HG03025 (cell line): ENCODE measurements around the gene CDK5RAP2.

ENCODE experiments used
- ATAC-seq: cut with Tn5 transposase; IDR thresholded peaks from one replicate; pipeline ENCODE4 v1.9.1; 2021; ENCODE audit warnings: mild to moderate bottlenecking, moderate library complexity; ENCODE audit not compliant: unreplicated experiment, low FRiP score

Gene CDK5RAP2

GRCh38 chr9:120593250-120593954 is 13.4 kb upstream of the CDK5RAP2 start:
- ATAC-seq, result no peak

- ATAC-seq, result no peak
These were observed 12.2 kb upstream of the CDK5RAP2 start for GRCh38 chr9:120592210-120592609.

DNA sequence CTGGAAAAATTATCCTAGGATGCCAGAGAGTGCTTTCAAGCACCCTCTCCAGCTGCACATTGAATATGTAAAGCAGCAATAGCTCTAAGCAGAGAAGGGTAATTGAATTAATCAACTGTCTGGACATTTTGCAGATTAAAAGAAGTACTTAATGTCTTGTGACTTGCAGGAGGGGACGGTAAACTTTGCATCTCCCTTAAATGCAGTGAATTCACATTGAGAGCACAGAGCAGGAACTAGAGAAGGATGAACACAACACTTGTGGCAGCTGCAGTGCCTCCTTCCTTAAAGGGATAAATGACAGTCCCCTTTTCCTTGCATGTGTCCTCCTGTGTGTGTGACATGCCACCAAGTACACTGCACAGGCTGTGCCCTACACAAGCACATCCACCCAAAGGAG is 7.4 kb upstream of the CDK5RAP2 start:
- ATAC-seq, result no peak

DNA sequence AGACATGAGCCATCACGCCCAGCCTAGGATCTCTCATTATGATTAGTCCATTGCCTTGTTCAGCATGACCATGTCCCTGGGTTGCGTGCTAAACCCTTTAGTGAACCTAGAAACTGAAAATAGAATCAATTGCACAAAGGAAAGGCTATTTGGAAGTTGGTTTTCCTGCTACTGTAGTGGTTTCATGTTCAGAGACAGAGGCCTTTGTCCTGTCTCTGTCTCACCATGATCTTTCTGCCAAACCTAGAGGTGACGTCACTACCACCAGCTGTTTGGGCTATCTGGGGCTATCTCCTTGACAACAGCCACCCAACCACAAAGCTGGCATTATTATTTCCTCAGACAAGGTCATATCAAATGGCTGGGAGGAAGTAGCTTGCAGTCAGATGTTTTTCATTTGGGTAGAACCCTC is 4.0 kb upstream of the CDK5RAP2 start:
- no peak for ATAC-seq

GRCh38 chr9:120579139-120580050 is 572 bp downstream of the CDK5RAP2 start:
- ATAC-seq, result peak; percentile 3

DNA sequence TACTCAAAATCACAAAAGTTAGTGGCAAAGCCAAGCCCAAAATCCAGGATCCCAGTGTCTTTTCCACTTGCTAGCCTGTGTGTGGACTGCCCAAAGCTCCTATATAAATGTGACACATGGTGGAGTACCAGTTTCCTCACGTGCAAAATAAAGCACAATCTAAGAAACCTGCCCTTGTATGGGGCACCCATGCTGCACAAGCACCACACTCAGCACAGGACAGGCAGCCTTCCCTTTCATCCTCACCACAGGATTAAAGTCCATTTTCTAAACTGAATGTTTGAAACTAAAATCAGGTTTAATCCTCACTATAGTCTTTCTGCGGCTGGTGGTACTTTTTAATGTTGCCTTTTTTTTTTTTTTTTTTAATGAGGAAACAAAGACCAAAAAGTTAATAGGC is 5.5 kb downstream of the CDK5RAP2 start:
- ATAC-seq, result no peak

GRCh38 chr9:120572472-120572871 is 7.5 kb downstream of the CDK5RAP2 start:
- ATAC-seq, result no peak

- ATAC-seq, result no peak
These were observed 8.3 kb downstream of the CDK5RAP2 start for GRCh38 chr9:120571443-120572257.

DNA sequence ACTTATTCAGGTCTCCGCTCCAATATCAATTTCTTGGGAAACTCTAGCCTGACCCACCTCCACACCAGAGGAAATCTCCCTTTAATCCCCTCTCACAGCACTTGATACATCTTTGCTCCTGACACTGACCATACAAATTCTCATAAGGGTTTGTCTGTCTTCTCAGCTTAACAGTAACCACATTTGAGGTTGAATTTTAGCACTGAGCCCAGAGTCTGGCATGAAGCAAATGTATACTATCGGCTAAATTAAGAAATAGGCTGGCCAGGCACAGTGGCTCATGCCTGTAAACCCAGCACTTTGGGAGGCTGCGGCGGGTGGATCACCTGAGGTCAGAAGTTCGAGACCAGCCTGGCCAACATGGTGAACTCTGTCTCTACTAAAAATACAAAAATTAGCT is 9.7 kb downstream of the CDK5RAP2 start:
- no peak for ATAC-seq

GRCh38 chr9:120569556-120569955 is 10.4 kb downstream of the CDK5RAP2 start:
- ATAC-seq, result no peak

DNA sequence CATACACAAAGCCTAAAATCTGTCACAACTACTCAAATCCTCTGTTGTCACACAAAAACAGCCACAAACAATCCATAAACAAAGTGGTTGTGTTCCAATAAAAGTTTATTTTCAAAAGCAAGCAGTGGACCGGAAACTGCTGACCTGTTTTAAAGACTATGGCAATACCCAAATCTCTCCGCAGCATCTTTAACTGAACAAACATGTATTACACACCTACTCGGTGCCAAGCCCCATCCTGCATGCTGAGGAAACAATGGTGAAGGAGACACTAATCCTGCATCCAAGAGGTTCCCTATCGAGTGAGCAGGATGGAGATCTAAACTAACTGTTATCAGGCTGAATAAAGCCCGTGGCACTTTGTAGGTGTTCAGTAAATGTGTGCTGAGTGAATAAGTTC is 11.2 kb downstream of the CDK5RAP2 start:
- ATAC-seq, result no peak

GRCh38 chr9:120567874-120568273 is 12.1 kb downstream of the CDK5RAP2 start:
- no peak for ATAC-seq

- ATAC-seq, result no peak
These were observed 12.9 kb downstream of the CDK5RAP2 start for GRCh38 chr9:120567081-120567480.

DNA sequence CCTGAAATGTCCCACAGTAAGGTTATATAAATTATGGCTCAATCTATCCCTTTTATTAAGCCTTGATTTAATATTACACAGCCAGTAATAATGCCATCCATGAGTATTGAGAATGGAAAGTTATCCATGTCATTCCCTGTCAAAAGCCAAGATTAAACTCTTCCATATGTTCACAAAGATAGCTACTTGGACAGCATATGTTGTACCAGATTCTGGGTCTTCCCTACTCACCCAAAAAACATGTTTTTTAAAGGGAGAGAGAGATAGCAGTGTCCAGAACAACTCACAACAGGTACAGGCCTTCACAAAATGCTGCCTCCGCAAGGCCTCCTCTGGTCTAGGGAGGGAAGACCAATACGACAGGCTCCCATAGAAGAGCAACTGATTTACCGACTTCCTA is 15.4 kb downstream of the CDK5RAP2 start:
- no peak for ATAC-seq

DNA sequence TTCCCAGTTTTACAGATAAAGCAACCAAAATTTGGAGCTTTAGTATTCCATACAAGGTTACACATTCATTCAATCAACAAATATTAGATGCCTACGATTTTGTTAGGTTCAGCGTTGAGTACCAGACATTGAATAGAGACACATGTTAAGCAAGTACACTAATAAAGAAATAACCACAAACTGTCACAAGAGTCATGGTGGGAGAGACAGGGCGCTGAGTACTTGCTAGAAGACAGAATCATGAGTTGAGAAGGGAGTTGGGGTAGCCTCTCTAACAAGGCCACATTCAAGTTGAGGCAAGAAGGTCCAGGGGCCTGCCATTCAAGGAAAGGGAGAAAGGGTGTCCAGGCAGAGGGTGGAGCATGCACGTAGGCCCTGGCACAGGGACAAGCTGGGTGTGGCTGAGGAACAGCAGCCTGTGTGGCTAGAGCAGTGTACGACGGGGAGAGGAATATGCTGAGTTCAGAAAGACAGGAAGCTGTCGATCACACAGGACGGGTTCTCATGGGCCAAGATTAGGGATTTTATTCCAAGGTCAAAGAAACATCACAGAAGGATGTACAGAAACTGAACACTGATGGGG is 17.0 kb downstream of the CDK5RAP2 start:
- ATAC-seq, result no peak

DNA sequence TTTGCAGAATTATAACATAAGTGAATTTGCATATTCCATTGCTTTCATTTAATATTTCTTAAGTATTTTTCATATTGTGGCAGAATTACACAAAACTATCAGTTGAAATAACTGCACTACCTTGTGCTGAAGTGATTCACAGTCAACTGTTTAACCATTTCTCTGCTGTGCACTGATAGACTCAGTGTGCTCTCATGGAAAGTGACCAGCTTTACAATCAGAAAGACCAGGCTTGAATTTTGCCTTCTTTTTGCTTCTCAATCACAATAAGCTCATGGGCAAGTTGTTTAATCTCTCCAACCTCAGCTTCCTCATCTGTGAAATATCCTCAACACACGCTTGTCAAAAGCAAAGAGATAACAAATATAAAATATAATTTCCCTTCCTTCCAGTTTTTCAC is 18.3 kb downstream of the CDK5RAP2 start:
- no peak for ATAC-seq

DNA sequence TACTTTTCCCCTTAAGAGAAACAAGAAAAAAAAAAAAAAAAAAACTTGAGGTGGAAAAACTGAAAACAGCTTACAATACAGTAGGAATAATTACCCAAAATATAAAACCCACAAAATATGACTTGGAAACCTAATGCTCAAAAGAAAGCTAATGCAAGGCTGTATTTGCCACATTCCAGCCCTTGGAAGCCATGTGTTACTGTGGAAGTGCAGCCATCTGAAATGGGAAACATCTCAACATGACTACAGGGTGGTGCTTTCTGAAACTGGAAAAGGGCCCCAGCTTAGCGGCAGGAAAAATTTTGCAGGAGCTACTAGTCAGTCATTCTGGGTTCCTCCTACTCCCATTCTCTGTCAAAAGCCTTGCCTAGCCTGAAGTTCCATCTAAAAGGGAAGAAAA is 20.4 kb downstream of the CDK5RAP2 start:
- ATAC-seq, result no peak

DNA sequence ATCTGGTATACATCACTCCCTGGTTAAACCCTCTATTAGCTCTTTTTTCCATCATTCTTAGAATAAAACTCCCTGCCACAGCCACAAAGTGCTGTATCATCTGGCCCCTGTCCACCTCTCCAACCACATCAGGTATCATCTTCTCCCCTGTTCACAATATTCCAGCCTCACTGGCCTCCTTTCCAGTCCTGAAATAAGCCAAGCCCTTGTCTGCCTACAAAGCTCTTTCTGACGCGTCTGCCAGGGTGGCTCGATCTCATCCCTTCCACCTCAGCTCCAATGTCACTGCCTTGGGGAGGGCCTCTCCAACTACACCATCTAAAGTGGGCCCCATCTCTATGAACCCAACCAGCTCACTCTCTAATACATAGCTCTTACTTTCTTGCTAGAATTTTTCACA is 21.5 kb downstream of the CDK5RAP2 start:
- ATAC-seq, result no peak

GRCh38 chr9:120557205-120557604 is 22.8 kb downstream of the CDK5RAP2 start:
- no peak for ATAC-seq

DNA sequence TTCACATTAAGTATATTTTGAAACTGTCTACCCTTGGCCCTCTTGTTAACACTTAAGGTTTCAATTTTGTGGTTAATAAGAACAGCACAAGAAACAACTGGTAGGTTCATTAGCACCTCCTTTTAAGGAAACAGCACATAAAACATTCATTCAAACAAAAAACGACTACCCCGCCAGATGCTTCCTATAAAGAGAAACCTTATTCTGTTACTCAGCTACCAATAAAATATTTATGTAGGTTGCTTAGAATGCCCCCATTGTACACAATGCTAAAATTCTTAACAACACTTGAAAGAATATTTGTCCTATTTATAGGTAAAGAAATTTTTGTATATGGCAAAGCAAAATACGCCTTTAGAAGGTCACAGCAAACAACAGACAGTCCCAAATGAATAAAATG is 23.2 kb downstream of the CDK5RAP2 start:
- no peak for ATAC-seq

GRCh38 chr9:120555839-120556238 is 24.1 kb downstream of the CDK5RAP2 start:
- ATAC-seq, result no peak
